TTC549 (cell line): ENCODE results near the gene TTC34.
"Not testable (repeated sequence)": the region's sequence is repeated elsewhere in the genome, so short reads cannot be mapped to it uniquely, and the experiment has no call there.

Experiments used
- FAIRE-seq: peaks from 2 replicates; lab custom pipeline; 2012; peaks lifted over from hg19 to GRCh38; lab: Jason Lieb, UNC

Gene TTC34

DNA sequence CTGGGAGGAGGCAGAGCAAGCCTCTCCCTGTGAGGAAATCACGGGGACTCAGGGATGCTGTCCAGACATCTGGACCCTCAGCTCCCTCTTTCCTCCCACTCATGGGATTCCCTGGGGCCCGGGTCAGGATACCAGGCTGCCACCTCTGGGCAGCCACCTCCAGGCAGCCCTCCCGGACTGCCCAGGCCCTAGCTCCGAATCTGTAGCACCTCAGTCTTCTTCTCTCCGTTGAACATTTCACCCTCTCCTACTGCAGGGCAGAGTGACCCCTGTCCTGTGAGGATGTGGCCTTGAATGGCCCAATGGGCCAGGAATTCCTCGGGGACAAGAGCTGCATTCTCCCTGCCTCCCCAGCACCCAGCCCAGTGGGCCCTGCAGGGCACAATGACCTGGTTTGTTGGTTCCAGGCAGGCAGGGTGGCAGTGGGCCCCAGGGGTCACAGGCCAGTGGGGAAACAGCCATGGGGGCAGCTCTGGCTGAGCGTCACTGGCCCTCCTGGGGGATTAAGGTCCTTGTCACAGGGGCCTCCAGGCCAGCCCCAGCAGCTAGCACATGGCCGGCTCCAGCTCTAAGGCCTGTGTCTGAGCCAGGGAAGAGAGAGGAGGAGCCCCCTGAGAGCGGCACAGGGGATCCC is 9.5 kb upstream of the TTC34 start:
- FAIRE-seq, result no peak

- no peak for FAIRE-seq
Observed at GRCh38 chr1:2810281-2810680, 8.8 kb upstream of the TTC34 start.

DNA sequence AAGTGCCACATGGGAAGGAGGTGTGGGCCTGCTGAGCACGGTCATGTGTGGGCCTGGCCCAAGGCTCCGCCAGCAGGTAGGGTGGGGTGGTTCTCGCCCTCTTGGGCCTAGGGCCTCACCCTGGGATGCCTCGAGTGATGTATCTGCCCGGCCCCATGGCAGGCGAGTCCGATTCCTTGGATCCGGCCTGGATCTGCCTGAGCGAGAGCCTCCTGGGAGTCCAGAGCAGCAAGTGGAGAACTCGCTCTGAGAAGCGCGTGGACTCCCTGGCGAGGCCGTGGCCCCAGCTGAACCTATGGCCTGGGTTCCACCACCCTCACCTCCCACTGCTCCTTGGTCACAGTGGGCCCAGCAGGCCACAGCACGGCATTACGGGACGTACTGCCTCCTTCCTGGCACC is 8.2 kb upstream of the TTC34 start:
- FAIRE-seq, result no peak

GRCh38 chr1:2808831-2809605 is 7.5 kb upstream of the TTC34 start:
- no peak for FAIRE-seq

DNA sequence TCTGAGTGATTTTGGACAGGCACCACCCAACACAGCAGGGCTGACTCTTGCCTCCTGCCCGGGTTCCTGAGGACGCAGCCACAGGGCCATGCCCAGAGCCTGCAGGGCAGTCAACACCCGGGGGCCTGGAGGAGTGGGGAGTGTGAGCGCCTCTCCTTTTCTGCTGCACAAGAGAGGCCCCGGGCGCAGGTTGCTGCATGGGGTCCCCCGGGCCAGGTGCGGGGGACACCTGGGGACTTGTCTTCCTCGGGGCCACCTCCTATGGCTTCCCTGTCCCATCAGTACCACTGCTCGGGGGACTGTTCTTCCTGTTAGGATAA is 6.9 kb upstream of the TTC34 start:
- no peak for FAIRE-seq

GRCh38 chr1:2807678-2808385 is 6.3 kb upstream of the TTC34 start:
- no peak for FAIRE-seq

- no peak for FAIRE-seq
Observed at GRCh38 chr1:2807036-2807435, 5.5 kb upstream of the TTC34 start.

DNA sequence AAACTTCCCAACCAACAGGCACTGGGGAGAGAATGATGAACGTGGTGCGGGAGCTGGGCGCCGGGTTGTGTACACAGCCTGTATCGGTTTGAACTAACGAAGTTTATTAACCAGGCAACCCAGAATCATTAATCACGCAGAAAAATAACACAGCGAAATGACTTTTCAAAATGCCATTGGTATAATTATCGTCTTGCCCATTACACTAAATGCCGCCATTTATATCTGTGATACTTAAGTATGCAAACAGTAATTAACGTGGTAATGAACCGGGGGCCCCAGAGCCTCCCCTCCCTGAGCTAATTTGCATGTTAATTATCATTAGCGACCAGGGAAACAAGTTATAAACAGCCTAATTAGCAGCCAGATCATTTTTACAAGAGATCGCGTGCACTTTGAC is 5.1 kb upstream of the TTC34 start:
- FAIRE-seq, result no peak

- FAIRE-seq, result no peak
Observed at GRCh38 chr1:2805801-2806430, 4.4 kb upstream of the TTC34 start.

GRCh38 chr1:2804628-2805351 is 3.3 kb upstream of the TTC34 start:
- no peak for FAIRE-seq

DNA sequence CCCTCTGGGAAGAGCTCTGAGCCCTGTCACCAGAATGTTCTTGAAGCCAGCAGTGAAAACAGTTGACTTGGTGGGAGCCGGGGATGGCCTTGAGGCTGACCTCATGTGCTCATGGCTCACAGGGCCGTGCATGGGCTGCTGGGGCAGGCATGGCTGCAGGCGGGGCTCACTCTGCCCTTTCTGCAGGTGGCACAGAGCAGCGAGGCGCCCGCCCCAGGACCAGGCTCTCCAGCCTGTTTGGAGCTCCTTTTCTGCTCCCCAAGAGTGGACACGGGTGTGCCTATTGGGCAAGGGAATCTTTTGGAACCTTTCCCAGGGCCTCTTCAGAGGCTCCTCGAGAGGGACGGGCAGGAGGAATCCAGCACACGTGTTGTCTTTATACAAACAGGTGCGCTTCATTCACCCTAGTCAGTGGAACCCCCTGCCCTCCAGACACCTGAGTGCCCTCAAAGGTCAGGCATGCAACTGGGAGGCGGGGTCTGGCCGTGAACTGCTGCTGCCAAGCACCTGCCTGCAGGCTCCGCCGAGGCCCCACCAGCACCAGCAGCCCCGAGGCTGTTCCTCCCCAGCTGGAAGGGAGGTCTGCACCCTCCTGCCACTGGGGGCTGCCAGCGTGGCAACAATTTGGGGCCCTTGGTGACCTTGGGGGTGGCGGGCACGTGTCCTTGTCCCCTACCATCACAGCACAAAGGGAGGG is 2.6 kb upstream of the TTC34 start:
- no peak for FAIRE-seq

DNA sequence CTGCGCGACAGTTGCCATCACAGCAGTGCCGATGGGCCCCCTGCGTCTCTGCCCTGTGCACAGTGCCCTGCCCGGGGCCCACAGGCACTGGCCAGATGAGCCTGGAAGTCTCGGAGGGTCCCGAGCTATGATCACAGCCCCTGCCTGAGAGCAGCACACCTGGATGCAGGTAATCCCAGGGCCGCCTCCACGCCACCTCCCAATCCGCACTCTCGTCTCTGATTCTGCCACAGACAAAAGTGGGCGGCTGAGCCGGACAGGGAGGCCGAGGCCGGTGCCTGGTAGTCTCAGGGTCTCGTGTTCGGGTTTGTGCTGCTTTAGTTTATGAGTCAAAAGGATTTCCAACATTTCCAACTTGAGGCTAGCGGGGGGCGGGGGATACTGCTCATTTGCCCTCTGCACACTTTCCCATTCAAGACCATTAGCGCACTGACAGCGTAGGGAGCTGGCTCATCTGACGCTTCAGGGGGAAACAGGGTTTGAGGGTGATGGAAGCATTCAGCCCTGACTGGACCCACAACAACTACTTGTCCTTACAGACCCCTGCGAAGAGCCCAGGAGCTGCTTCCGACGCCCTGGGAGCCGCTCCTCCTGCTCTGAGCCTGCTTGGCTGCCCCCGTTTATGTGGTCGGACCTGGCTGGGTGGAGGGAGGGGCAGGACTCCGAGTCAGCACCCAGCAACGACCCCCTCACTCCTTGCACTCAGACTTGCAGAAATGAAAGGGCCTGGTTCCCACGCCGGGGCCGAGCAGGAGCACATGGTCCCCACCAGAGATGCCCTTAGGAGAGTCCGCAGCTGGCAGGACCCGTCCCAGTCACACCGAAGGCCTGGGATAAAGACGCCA is 1.8 kb upstream of the TTC34 start:
- FAIRE-seq, result no peak

GRCh38 chr1:2802421-2802961 is 998 bp upstream of the TTC34 start:
- no peak for FAIRE-seq

- no peak for FAIRE-seq
Observed at GRCh38 chr1:2801046-2801445, 447 bp downstream of the TTC34 start.

- no peak for FAIRE-seq
Observed at GRCh38 chr1:2800664-2801045, 838 bp downstream of the TTC34 start.

DNA sequence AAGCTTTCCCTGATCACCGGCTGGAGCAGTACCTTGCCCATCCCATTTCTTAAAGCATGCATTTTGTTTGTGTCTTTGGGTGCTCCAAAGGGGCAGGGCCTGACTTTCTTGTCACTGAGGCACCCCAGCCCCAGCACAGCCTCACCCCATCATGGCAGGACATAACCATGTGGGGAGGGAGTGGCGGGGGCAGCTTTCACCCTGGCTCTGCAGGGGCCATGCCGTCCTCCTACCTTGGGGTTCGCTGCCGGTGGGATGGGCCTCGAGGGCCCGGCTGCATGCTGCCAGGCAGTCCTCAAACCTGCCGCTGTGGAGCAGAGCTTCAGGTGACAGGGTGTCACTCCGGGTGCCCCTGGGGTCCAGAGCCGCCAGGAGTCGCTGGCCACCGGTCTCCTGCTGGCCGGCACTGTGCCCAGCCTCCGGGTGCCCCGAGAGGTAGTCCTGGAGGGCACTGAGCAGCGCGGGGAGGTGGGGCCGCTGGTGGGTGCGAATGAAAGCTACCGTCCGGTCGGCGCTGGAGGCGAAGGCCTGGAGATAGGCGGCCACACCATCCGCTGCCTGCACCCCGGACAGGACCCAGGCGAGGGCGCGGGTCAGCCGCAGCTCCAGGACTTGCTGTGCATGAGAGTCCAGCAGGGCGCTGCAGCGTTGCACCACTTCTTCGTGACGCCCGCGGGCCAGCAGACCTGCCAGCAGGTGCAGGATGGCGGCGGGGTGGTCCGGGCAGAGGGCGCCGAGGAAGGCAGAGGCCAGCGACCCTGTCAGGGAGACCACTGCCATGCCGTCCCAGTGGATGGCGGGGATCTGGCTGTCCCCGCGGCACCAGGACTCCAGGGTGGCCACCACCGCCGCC is 1.5 kb downstream of the TTC34 start:
- FAIRE-seq, result no peak

DNA sequence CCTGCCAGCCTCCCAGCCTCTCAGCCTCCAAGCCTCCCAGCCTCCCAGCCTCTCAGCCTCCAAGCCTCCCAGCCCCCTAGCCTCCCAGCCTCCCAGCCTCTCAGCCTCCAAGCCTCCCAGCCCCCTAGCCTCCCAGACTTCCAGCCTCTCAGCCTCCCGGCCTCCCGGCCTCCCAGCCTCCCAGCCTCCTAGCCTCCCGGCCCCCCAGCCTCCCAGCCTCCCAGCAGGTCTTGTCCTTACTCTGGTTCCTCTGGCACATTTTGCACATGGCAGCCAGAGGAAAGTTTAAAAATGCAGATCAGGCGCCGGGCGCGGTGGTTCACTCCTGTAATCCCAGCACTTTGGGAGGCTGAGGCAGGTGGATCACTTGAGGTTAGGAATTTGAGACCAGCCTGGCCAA is 2.5 kb downstream of the TTC34 start:
- FAIRE-seq, result not testable (repeated sequence)

- no peak for FAIRE-seq
Observed at GRCh38 chr1:2797741-2798016, 3.8 kb downstream of the TTC34 start.

DNA sequence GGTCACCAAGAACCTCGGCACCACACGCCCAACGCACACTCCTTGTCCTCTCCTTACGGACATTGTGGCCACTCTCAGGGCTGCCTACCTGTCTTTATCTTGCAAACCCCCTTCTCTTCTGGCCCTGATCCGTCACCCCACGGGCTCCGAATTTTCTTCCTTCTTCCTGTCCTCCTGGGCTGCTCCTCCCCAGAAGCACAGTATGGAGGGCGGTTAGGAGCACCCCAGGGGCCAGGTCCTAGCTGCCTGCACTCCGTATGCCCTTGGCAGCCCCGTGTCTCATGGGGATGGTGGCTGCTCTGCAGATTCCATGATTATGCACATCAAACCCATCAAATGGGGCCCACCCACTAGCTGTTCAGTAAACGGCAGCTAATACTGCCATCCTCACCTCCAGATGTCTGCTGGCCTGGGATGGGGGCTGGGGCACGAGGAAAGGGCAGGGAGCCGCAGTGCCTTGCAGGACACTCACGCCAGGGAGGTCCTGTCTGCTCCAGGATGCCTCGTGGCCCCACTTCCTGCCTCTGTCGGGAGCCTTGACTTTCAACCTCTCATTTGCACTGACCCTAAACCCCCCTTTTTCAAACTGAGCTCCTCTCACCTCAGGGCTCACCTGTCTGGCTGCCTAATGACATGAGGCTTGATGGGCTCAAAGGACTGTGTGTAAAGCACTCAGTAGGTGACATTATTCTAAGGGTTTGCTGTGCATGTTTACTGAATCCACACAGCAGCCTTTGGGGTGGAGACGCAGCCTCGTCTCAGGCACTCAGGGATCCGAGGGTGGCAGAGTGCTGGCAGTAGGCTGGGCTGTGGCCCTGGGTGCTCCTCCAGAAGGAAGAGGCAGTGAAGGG is 4.4 kb downstream of the TTC34 start:
- no peak for FAIRE-seq
